ENCODE measurements around the gene THEMIS2.

- TF ChIP-seq CTCF (optimal IDR thresholded peaks at IDR 0.05 in 1 of 3, IDR thresholded peaks at IDR 0.05 in 1 of 3, conservative IDR thresholded peaks at IDR 0.05 in 1 of 3; ENCODE audit: extremely low read depth in 1 of 3, insufficient read depth in 2 of 3, low read length in 3 of 3) (no peak), EZH2 (IDR thresholded peaks at IDR 0.05; ENCODE audit: low read length) (no peak)
These were observed 42.8 kb downstream of the THEMIS2 start for GRCh38 chr1:27915082-27915575.
